ENCODE measurements around the gene ZNF654. TPM values are rescaled to one million over a fixed set of nuclear protein-coding genes. Genes with fewer than 3 reads are reported as not detected.

The ZNF654 gene
- total and polyA plus RNA-seq, 2 of the 13 experiments (the other 11 are each of a cell fraction or from before 2014, with no cell fraction given): 1.8 to 4.1 TPM

- BruUV-seq (replicated peaks): no TSS peak
- POLR2A ChIA-PET: no interaction called here
- ATAC-seq: no peak
Measured at GRCh38 chr3:88141458-88142083, 82.5 kb downstream of the ZNF654 start.

More at GRCh38 chr3:88141458-88142083, 82.5 kb downstream of the ZNF654 start:
- Histone ChIP-seq H3K79me2 (ENCODE audit: insufficient read depth, low read length) (peaks cover 2% of the 10 kb centered on the region), H3K9me3 (ENCODE audit: low read length) (no peaks in the 10 kb centered on the region), H3K9ac (ENCODE audit: insufficient read depth, low read depth, low read length) (no peak overlapping the region), H3K4me3 (replicated peaks in 1 of 3; ENCODE audit: insufficient read depth in 1 of 3, low read depth in 2 of 3, low read length in 3 of 3) (no peak overlapping the region), H2AFZ (ENCODE audit: low read length) (no peak overlapping the region), H4K20me1 (ENCODE audit: insufficient read depth, low read length) (no peaks in the 10 kb centered on the region), H3K27me3 (ENCODE audit: control insufficient read depth in 1 of 2, insufficient read depth in 2 of 2, low read length in 2 of 2) (no peaks in the 10 kb centered on the region), H3K36me3 (replicated peaks in 1 of 2; ENCODE audit: control insufficient read depth in 1 of 2, insufficient read depth in 2 of 2, low read length in 2 of 2) (peaks cover 5 to 19% of the 10 kb centered on the region in 2 experiments; a peak in 4 of 5 replicates), H3K4me2 (ENCODE audit: low read depth, low read length) (no peak overlapping the region), H3K27ac (ENCODE audit: extremely low read length, insufficient read depth, low read length) (no peak overlapping the region), H3K4me1 (ENCODE audit: insufficient read depth, low read length) (no peaks in the 10 kb centered on the region)
- WGBS (ENCODE audit: low lambda C conversion rate): 73% methylated on average over 4 of the region's 4 CpGs
- in situ Hi-C loops (cut with HindIII; ENCODE audit: extremely low pct_ligation_motif_present, low pct_unique_long_range_greater_than_20kb) (no loop called here), intact Hi-C loops (cut with micrococcal nuclease; ENCODE audit: unreplicated experiment) (no loop called here)
- FAIRE-seq (no peak), DNase-seq (ENCODE audit: low spot score) (no peak)
- no peak for TF ChIP-seq TBL1XR1 (IDR thresholded peaks at IDR 0.05; ENCODE audit: borderline replicate concordance, low read length, partially characterized antibody)
- no peak for TF ChIP-seq ZNF792 (CRISPR knock-in tag; IDR thresholded peaks at IDR 0.05)
- no peak for TF ChIP-seq MED1 (CRISPR knock-in tag; IDR thresholded peaks at IDR 0.05)
- no peak for TF ChIP-seq SRSF4 (IDR thresholded peaks at IDR 0.05; ENCODE audit: low read depth, low read length, poor library complexity, severe bottlenecking)
- TF ChIP-seq, protein P1, sequence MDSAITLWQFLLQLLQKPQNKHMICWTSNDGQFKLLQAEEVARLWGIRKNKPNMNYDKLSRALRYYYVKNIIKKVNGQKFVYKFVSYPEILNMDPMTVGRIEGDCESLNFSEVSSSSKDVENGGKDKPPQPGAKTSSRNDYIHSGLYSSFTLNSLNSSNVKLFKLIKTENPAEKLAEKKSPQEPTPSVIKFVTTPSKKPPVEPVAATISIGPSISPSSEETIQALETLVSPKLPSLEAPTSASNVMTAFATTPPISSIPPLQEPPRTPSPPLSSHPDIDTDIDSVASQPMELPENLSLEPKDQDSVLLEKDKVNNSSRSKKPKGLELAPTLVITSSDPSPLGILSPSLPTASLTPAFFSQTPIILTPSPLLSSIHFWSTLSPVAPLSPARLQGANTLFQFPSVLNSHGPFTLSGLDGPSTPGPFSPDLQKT (CRISPR knock-in tag; IDR thresholded peaks at IDR 0.05; ENCODE audit: borderline replicate concordance): no peak
- no peak for TF ChIP-seq ZNF75D (CRISPR knock-in tag; IDR thresholded peaks at IDR 0.05; ENCODE audit: borderline replicate concordance)
- TF ChIP-seq ZNF7 (CRISPR knock-in tag; IDR thresholded peaks at IDR 0.05): no peak
- TF ChIP-seq ZNF724P (CRISPR knock-in tag; IDR thresholded peaks at IDR 0.05; ENCODE audit: borderline replicate concordance): no peak
- TF ChIP-seq TOPORS (CRISPR knock-in tag; IDR thresholded peaks at IDR 0.05): no peak
- no peak for TF ChIP-seq HCFC1 (IDR thresholded peaks at IDR 0.05; ENCODE audit: low read depth, low read length)
- TF ChIP-seq, protein P2, sequence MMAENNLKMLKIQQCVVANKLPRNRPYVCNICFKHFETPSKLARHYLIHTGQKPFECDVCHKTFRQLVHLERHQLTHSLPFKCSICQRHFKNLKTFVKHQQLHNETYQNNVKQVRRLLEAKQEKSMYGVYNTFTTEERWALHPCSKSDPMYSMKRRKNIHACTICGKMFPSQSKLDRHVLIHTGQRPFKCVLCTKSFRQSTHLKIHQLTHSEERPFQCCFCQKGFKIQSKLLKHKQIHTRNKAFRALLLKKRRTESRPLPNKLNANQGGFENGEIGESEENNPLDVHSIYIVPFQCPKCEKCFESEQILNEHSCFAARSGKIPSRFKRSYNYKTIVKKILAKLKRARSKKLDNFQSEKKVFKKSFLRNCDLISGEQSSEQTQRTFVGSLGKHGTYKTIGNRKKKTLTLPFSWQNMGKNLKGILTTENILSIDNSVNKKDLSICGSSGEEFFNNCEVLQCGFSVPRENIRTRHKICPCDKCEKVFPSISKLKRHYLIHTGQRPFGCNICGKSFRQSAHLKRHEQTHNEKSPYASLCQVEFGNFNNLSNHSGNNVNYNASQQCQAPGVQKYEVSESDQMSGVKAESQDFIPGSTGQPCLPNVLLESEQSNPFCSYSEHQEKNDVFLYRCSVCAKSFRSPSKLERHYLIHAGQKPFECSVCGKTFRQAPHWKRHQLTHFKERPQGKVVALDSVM (CRISPR knock-in tag; IDR thresholded peaks at IDR 0.05): no peak
- TF ChIP-seq ZNF543 (CRISPR knock-in tag; IDR thresholded peaks at IDR 0.05): no peak
- TF ChIP-seq PBX3 (CRISPR knock-in tag; IDR thresholded peaks at IDR 0.05; ENCODE audit: borderline replicate concordance): no peak
- TF ChIP-seq, protein P3, sequence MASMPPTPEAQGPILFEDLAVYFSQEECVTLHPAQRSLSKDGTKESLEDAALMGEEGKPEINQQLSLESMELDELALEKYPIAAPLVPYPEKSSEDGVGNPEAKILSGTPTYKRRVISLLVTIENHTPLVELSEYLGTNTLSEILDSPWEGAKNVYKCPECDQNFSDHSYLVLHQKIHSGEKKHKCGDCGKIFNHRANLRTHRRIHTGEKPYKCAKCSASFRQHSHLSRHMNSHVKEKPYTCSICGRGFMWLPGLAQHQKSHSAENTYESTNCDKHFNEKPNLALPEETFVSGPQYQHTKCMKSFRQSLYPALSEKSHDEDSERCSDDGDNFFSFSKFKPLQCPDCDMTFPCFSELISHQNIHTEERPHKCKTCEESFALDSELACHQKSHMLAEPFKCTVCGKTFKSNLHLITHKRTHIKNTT (CRISPR knock-in tag; IDR thresholded peaks at IDR 0.05): no peak
- no peak for TF ChIP-seq ZNF841 (CRISPR knock-in tag; IDR thresholded peaks at IDR 0.05; ENCODE audit: borderline replicate concordance)
- TF ChIP-seq CCDC6 (CRISPR knock-in tag; IDR thresholded peaks at IDR 0.05): no peak
- TF ChIP-seq ZNF101 (CRISPR knock-in tag; IDR thresholded peaks at IDR 0.05; ENCODE audit: borderline replicate concordance, low read depth): no peak
- TF ChIP-seq FOXC1 (CRISPR knock-in tag; IDR thresholded peaks at IDR 0.05; ENCODE audit: borderline replicate concordance): no peak
- TF ChIP-seq KAT8 (CRISPR knock-in tag; IDR thresholded peaks at IDR 0.05): no peak
- no peak for TF ChIP-seq KDM2A (CRISPR knock-in tag; IDR thresholded peaks at IDR 0.05; ENCODE audit: borderline replicate concordance, low read depth)
- CTCF ChIA-PET (ENCODE audit: low intra/inter-chr PET ratio, low total read pairs): no interaction called here

Measured in HepG2 (cell line).